GM12878 (cell line): ENCODE measurements around the gene ANKRD23.

Experiments used
- ATF3 ChIP-seq: IDR thresholded peaks from 2 replicates; pipeline ENCODE4 v1.6.1; 2011; ENCODE audit warnings: low read depth, mild to moderate bottlenecking, low read length, moderate library complexity, borderline replicate concordance; ENCODE audit errors: extremely low read depth
- CTCF ChIP-seq, 3 experiments: IDR thresholded peaks in 2 of 3; conservative IDR thresholded peaks in 1 of 3; 2 replicates each; pipeline ENCODE4 v1.5.1; 2011; ENCODE audit warnings: low read depth in 3 of 3, low read length in 3 of 3, mild to moderate bottlenecking in 3 of 3, control low read depth in 2 of 3, moderate library complexity in 2 of 3, inconsistent platforms in 1 of 3, mixed read lengths in 1 of 3; ENCODE audit not compliant: control insufficient read depth in 2 of 3, insufficient read depth in 1 of 3; ENCODE audit errors: extremely low read depth in 1 of 3
- POLR2A ChIP-seq: IDR thresholded peaks from 2 replicates; pipeline ENCODE4 v1.6.1; 2011; ENCODE audit warnings: low read depth, mild to moderate bottlenecking, low read length
- RCOR1 ChIP-seq: conservative IDR thresholded peaks from 2 replicates; pipeline ENCODE4 v1.6.1; 2012; ENCODE audit warnings: low read depth, low read length, improper control_type of control experiment

GRCh38 chr2:96869822-96870625, 26.2 kb upstream of the ANKRD23 start, which contains the start of gene SEMA4C:
- TF ChIP-seq POLR2A: peak; percentile 66; the same call in 1 of the 2 replicates
- TF ChIP-seq RCOR1: no peak
- no peak for TF ChIP-seq CTCF (IDR thresholded peaks at IDR 0.05 in 2 of 3, conservative IDR thresholded peaks at IDR 0.05 in 1 of 3; ENCODE audit: control insufficient read depth in 2 of 3, extremely low read depth in 1 of 3, insufficient read depth in 1 of 3, low read depth in 3 of 3, low read length in 3 of 3)
- no peak for TF ChIP-seq ATF3
